Fibroblast of mammary gland (primary cell): ENCODE data around the gene ATG9B.

Source experiments
- DNase-seq: peaks from one replicate; pipeline ENCODE4 v3.0.0-alpha.2; 2010; ENCODE audit warnings: low read depth
- H3K4me3 ChIP-seq: 2 replicates; pipeline ENCODE4 v1.5.1; 2011; ENCODE audit warnings: low read depth, mild to moderate bottlenecking, low read length, moderate library complexity; ENCODE audit not compliant: control insufficient read depth
- TF ChIP-seq, protein P1 (sequence below): conservative IDR thresholded peaks from 2 replicates; pipeline ENCODE4 v1.5.1; 2011; ENCODE audit warnings: low read depth, low read length, inconsistent platforms; ENCODE audit not compliant: control insufficient read depth, insufficient read depth

ATG9B gene

GRCh38 chr7:150994838-150995510 is 29.3 kb downstream of the ATG9B start:
- TF ChIP-seq, protein P1, sequence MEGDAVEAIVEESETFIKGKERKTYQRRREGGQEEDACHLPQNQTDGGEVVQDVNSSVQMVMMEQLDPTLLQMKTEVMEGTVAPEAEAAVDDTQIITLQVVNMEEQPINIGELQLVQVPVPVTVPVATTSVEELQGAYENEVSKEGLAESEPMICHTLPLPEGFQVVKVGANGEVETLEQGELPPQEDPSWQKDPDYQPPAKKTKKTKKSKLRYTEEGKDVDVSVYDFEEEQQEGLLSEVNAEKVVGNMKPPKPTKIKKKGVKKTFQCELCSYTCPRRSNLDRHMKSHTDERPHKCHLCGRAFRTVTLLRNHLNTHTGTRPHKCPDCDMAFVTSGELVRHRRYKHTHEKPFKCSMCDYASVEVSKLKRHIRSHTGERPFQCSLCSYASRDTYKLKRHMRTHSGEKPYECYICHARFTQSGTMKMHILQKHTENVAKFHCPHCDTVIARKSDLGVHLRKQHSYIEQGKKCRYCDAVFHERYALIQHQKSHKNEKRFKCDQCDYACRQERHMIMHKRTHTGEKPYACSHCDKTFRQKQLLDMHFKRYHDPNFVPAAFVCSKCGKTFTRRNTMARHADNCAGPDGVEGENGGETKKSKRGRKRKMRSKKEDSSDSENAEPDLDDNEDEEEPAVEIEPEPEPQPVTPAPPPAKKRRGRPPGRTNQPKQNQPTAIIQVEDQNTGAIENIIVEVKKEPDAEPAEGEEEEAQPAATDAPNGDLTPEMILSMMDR = no peak
- DNase-seq = no peak
- H3K4me3 ChIP-seq = no peak overlapping the region

DNA sequence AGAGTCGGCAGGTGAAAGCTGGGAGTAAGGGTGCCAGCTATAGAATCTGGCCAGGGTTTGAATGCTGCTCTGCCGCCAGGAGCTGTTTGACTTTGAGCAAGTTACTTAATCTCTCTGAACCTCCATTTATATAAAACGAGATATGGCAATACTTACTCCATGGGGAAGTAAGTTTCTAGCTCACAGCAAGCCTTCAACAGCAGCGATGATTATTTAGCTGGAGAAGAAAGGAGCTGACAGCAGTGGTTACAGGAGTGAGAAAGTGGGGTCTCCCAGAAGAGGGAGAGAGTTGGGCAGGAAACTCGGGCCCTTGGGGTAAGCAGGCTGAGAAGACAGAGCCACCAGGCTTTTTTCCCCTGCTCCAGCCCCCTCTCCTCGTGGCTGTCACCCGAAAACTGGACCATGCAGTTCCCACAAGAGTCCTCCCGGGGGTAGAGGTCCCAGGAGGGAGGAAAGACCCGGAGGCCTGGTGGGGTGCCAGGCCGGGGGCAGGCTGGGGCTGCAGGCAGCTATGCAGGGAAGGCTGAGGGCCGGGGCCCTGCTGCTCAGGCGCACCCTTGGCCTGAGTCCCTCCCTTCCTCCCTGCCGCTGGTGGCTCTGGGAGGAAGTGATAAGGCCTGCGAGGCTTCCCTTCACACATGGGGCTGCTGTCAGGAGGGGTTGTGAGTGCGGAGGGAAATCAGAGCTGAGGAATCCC is 30.0 kb downstream of the ATG9B start:
- no peak for DNase-seq
- TF ChIP-seq, protein P1 = no peak
- no peak overlapping the region for H3K4me3 ChIP-seq

GRCh38 chr7:150993511-150993910 is 30.8 kb downstream of the ATG9B start:
- DNase-seq = no peak
- no peak overlapping the region for H3K4me3 ChIP-seq
- TF ChIP-seq, protein P1 = no peak

- no peak for DNase-seq
- H3K4me3 ChIP-seq = no peak overlapping the region
- TF ChIP-seq, protein P1 = no peak
Measured at GRCh38 chr7:150992833-150993302, 31.4 kb downstream of the ATG9B start.

- TF ChIP-seq, protein P1 = no peak
- no peak overlapping the region for H3K4me3 ChIP-seq
- no peak for DNase-seq
Measured at GRCh38 chr7:150992051-150992640, 32.1 kb downstream of the ATG9B start.

GRCh38 chr7:150990416-150991186 is 33.7 kb downstream of the ATG9B start, which contains the start of gene NOS3:
NOS3 (plus strand) TSS chr7:150991017; CDS start chr7:150993804, 2,787 bp downstream.
- DNase-seq = no peak
- TF ChIP-seq, protein P1 = no peak
- no peak within 1 kb of the TSS for H3K4me3 ChIP-seq
